Neural cell (in vitro differentiated cells): Measurements from ENCODE around the gene AVPI1. TPM values are rescaled to one million over a fixed set of nuclear protein-coding genes. Genes with fewer than 3 reads are reported as not detected.

Experiments used
- H2AFZ ChIP-seq: fragments of 200-600, 300-800 bp; sonication (generic), shearing (Covaris generic); 2 replicates; pipeline ENCODE4 v1.6.0; 2014; ENCODE audit warnings: low read depth, mild to moderate bottlenecking, antibody characterized with exemption, low read length, moderate library complexity
- H3F3A ChIP-seq: fragments of 200-600 bp; shearing (Covaris generic); 2 replicates; pipeline ENCODE4 v1.6.1; 2016; ENCODE audit warnings: mild to moderate bottlenecking, moderate library complexity, mixed read lengths, antibody characterized with exemption, low read length; ENCODE audit not compliant: insufficient read depth, poor library complexity, severe bottlenecking
- H3K27ac ChIP-seq: fragments of 200-600, 300-800 bp; sonication (generic), shearing (Covaris generic); 2 replicates; pipeline ENCODE4 v1.5.1; 2014; ENCODE audit warnings: mild to moderate bottlenecking, low read length, moderate library complexity
- H3K27me3 ChIP-seq: fragments of 300-800, 200-600 bp; sonication (generic), shearing (Covaris generic); 2 replicates; pipeline ENCODE4 v1.6.0; 2014; ENCODE audit warnings: mild to moderate bottlenecking, low read depth, low read length, moderate library complexity; ENCODE audit not compliant: insufficient read depth
- H3K36me3 ChIP-seq: fragments of 300-800, 200-600 bp; sonication (generic), shearing (Covaris generic); 2 replicates; pipeline ENCODE4 v1.5.1; 2014; ENCODE audit warnings: mild to moderate bottlenecking, antibody characterized with exemption, low read length, moderate library complexity; ENCODE audit not compliant: insufficient read depth
- H3K4me2 ChIP-seq: fragments of 300-800, 200-600 bp; sonication (generic), shearing (Covaris generic); 2 replicates; pipeline ENCODE4 v1.6.0; 2014; ENCODE audit warnings: mild to moderate bottlenecking, low read length
- H3K4me3 ChIP-seq: fragments of 300-800, 200-600 bp; sonication (generic), shearing (Covaris generic); 2 replicates; pipeline ENCODE4 v1.5.1; 2014; ENCODE audit warnings: mild to moderate bottlenecking, low read length, moderate library complexity
- H3K79me2 ChIP-seq: fragments of 200-600 bp; shearing (Covaris generic); replicated peaks from 2 replicates; pipeline ENCODE4 v1.6.0; 2014; ENCODE audit warnings: mild to moderate bottlenecking, low read length, moderate library complexity; ENCODE audit not compliant: insufficient read depth
- H3K9ac ChIP-seq: fragments of 300-800, 200-600 bp; sonication (generic), shearing (Covaris generic); 2 replicates; pipeline ENCODE4 v1.6.1; 2016; ENCODE audit warnings: mild to moderate bottlenecking, low read length, mixed read lengths
- H3K9me2 ChIP-seq: fragments of 200-600 bp; shearing (Covaris generic); 2 replicates; pipeline ENCODE4 v1.6.1; 2016; ENCODE audit warnings: mild to moderate bottlenecking, low read length, mixed read lengths; ENCODE audit not compliant: insufficient read depth
- H3K9me3 ChIP-seq: fragments of 200-600, 300-800 bp; sonication (generic), shearing (Covaris generic); 2 replicates; pipeline ENCODE4 v1.6.1; 2016; ENCODE audit warnings: mild to moderate bottlenecking, mixed run types, low read length, moderate library complexity, mixed read lengths
- H4K20me1 ChIP-seq: fragments of 200-600 bp; shearing (Covaris generic); 2 replicates; pipeline ENCODE4 v1.6.1; 2016; ENCODE audit warnings: mild to moderate bottlenecking, mixed run types; ENCODE audit not compliant: insufficient read depth
- EP300 ChIP-seq: fragments of 450-650 bp; conservative IDR thresholded peaks from 2 replicates; pipeline ENCODE4 v1.6.1; 2014; ENCODE audit warnings: antibody characterized with exemption, mild to moderate bottlenecking, moderate library complexity; ENCODE audit not compliant: poor library complexity, severe bottlenecking
- EZH2 ChIP-seq: fragments of 200-600, 300-800 bp; shearing (Covaris generic), sonication (generic); IDR thresholded peaks from 2 replicates; pipeline ENCODE4 v1.6.1; 2014; ENCODE audit warnings: antibody characterized with exemption, low read length, borderline replicate concordance, mild to moderate bottlenecking; ENCODE audit not compliant: insufficient read depth, poor library complexity, severe bottlenecking
- MXI1 ChIP-seq: fragments of 450-650 bp; conservative IDR thresholded peaks from 2 replicates; pipeline ENCODE4 v1.6.1; 2014; ENCODE audit warnings: antibody characterized with exemption, mild to moderate bottlenecking; ENCODE audit not compliant: poor library complexity, severe bottlenecking
- POLR2AphosphoS5 ChIP-seq: IDR thresholded peaks from 2 replicates; pipeline ENCODE4 v1.6.1; 2012
- RAD21 ChIP-seq: fragments of 450-650 bp; conservative IDR thresholded peaks from 2 replicates; pipeline ENCODE4 v1.6.1; 2014; ENCODE audit warnings: antibody characterized with exemption, mild to moderate bottlenecking, moderate library complexity
- REST ChIP-seq: IDR thresholded peaks from 2 replicates; pipeline ENCODE4 v1.6.1; 2012; ENCODE audit warnings: borderline replicate concordance
- SMC3 ChIP-seq: fragments of 450-650 bp; conservative IDR thresholded peaks from 2 replicates; pipeline ENCODE4 v1.6.1; 2014; ENCODE audit warnings: antibody characterized with exemption, mild to moderate bottlenecking, moderate library complexity; ENCODE audit not compliant: poor library complexity
- TAF1 ChIP-seq: IDR thresholded peaks from 2 replicates; pipeline ENCODE4 v1.6.1; 2012; ENCODE audit warnings: low read depth
- polyA plus RNA-seq: library from polyadenylated mRNA; depleted of rRNA; stranded (reverse); fragments of >200 nt; gene quantifications from 2 replicates; pipeline ENCODE4 v1.2.3, GENCODE V29; 2014
- TF ChIP-seq, protein P1 (sequence below): fragments of 450-650 bp; IDR thresholded peaks from 2 replicates; pipeline ENCODE4 v1.5.1; 2014; ENCODE audit warnings: antibody characterized with exemption, mild to moderate bottlenecking, moderate library complexity; ENCODE audit not compliant: poor library complexity, severe bottlenecking

AVPI1 gene
- polyA plus RNA-seq, 1 donor from 2014 or later, result 1.3 TPM

DNA sequence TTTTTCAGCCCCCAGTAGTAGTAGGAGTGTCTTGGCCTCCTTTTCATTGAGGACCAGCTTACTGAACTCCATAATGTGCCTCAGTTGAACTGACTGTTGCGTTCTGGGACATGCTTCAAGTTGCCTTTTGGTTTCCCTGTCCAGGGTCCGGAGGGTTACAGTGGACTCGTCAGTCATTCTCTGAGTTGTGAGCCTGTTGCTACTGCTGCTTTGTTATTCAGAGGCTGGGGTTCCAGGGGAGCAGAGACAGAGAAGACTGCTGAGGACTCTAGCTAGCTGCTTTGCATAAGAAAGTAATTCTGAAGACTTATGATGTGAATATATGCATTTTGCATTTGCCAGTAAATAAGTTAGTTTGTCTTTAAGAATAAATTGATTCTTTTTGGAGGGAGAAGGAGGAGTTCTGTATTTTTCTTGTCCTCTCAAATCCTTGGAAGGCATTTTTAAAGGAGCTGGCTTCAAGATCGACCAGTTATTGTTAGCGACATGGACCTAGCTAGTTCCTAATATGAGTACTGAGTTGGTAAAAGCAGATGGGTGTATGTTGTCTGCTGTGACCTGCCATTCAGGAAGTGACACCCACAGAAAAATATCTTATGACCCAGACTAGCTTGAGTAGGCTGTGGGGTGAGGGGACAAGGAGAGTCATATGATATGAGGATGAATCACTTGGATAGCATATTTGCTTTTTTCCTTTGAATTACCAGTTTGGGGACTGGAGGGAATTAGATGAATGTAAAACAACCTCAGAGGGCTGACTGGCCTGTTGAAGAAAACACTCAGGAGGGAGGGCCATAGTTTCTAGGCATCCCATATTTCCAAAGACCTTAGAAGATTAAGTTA is 38.3 kb downstream of the AVPI1 start:
- H3K27me3 ChIP-seq, result no peaks in the 10 kb centered on the region
- no peaks in the 10 kb centered on the region for H3F3A ChIP-seq
- H3K79me2 ChIP-seq, result peaks cover 4% of the 10 kb centered on the region
- no peaks in the 10 kb centered on the region for H3K9me3 ChIP-seq
- no peak overlapping the region for H3K4me3 ChIP-seq
- H3K9me2 ChIP-seq, result no peaks in the 10 kb centered on the region
- H3K27ac ChIP-seq, result no peak overlapping the region
- H4K20me1 ChIP-seq, result no peaks in the 10 kb centered on the region
- no peak overlapping the region for H3K9ac ChIP-seq
- peaks cover 5% of the 10 kb centered on the region for H3K36me3 ChIP-seq
- no peak overlapping the region for H3K4me2 ChIP-seq
- H2AFZ ChIP-seq, result no peak overlapping the region
- TF ChIP-seq RAD21 (no peak), MXI1 (no peak), EZH2 (no peak), EP300 (no peak), SMC3 (no peak), POLR2AphosphoS5 (no peak), TAF1 (no peak), REST (no peak)
- TF ChIP-seq, protein P1, sequence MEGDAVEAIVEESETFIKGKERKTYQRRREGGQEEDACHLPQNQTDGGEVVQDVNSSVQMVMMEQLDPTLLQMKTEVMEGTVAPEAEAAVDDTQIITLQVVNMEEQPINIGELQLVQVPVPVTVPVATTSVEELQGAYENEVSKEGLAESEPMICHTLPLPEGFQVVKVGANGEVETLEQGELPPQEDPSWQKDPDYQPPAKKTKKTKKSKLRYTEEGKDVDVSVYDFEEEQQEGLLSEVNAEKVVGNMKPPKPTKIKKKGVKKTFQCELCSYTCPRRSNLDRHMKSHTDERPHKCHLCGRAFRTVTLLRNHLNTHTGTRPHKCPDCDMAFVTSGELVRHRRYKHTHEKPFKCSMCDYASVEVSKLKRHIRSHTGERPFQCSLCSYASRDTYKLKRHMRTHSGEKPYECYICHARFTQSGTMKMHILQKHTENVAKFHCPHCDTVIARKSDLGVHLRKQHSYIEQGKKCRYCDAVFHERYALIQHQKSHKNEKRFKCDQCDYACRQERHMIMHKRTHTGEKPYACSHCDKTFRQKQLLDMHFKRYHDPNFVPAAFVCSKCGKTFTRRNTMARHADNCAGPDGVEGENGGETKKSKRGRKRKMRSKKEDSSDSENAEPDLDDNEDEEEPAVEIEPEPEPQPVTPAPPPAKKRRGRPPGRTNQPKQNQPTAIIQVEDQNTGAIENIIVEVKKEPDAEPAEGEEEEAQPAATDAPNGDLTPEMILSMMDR, result no peak

GRCh38 chr10:97647556-97647955 is 39.5 kb downstream of the AVPI1 start:
- Histone ChIP-seq H3K79me2 (peaks cover 11% of the 10 kb centered on the region), H3K36me3 (peaks cover 5% of the 10 kb centered on the region), H3K9me2 (no peaks in the 10 kb centered on the region), H3K27me3 (no peaks in the 10 kb centered on the region), H3F3A (no peaks in the 10 kb centered on the region), H3K4me2 (no peak overlapping the region), H2AFZ (no peak overlapping the region), H3K4me3 (no peak overlapping the region), H3K9me3 (no peaks in the 10 kb centered on the region), H4K20me1 (no peaks in the 10 kb centered on the region), H3K9ac (no peak overlapping the region), H3K27ac (no peak overlapping the region)
- TF ChIP-seq EZH2, result no peak
- TF ChIP-seq MXI1, result no peak
- no peak for TF ChIP-seq POLR2AphosphoS5
- no peak for TF ChIP-seq EP300
- no peak for TF ChIP-seq SMC3
- no peak for TF ChIP-seq REST
- TF ChIP-seq, protein P1, result no peak
- TF ChIP-seq RAD21, result no peak
- TF ChIP-seq TAF1, result no peak
